ENCODE results near the gene GRIK2. TPM values are rescaled to one million over a fixed set of nuclear protein-coding genes. Genes with fewer than 3 reads are reported as not detected.

Gene GRIK2
- total RNA-seq, 4 donors from 2014 or later = 1.4 to 51.9 (median 9.6) TPM

- no peak for TF ChIP-seq CTCF (IDR thresholded peaks at IDR 0.05)
- TF ChIP-seq POLR2A (IDR thresholded peaks at IDR 0.05) = no peak
- intact Hi-C loops (cut with DNase I) = no loop called here
These were observed 201.8 kb downstream of the GRIK2 start for GRCh38 chr6:101595276-101595675.

GRCh38 chr6:101597693-101598092 is 204.2 kb downstream of the GRIK2 start:
- WGBS, 2 donors = 50 to 67% methylated on average over 4 of the region's 4 CpGs
- intact Hi-C loops (cut with DNase I) = no loop called here
- no peaks in the 10 kb centered on the region for H3K9me3 ChIP-seq
- H3K27me3 ChIP-seq = no peaks in the 10 kb centered on the region
- H3K27ac ChIP-seq = no peak overlapping the region
- no peak for TF ChIP-seq CTCF (IDR thresholded peaks at IDR 0.05)
- TF ChIP-seq POLR2A (IDR thresholded peaks at IDR 0.05) = no peak
- no peaks in the 10 kb centered on the region for H3K36me3 ChIP-seq
- no peak overlapping the region for H3K4me3 ChIP-seq (replicated peaks in 1 of 3)
- H3K4me1 ChIP-seq = no peaks in the 10 kb centered on the region
- no peak for DNase-seq

More at GRCh38 chr6:101595276-101595675, 201.8 kb downstream of the GRIK2 start:
- no peak overlapping the region for H3K27ac ChIP-seq
- no peaks in the 10 kb centered on the region for H3K36me3 ChIP-seq
- no peak overlapping the region for H3K4me3 ChIP-seq (replicated peaks in 1 of 3)
- H3K4me1 ChIP-seq = no peaks in the 10 kb centered on the region
- no peaks in the 10 kb centered on the region for H3K9me3 ChIP-seq
- no peaks in the 10 kb centered on the region for H3K27me3 ChIP-seq
- DNase-seq = no peak

- H3K36me3 ChIP-seq = no peaks in the 10 kb centered on the region
- WGBS, 2 donors = 86 to 87% methylated on average over 5 of the region's 5 CpGs
- TF ChIP-seq POLR2A (IDR thresholded peaks at IDR 0.05) (no peak), CTCF (IDR thresholded peaks at IDR 0.05) (no peak)
- H3K4me3 ChIP-seq (replicated peaks in 1 of 3) = no peak overlapping the region
- H3K9me3 ChIP-seq = no peaks in the 10 kb centered on the region
- no peak for DNase-seq
- intact Hi-C loops (cut with DNase I) = no loop called here
- no peak overlapping the region for H3K27ac ChIP-seq
- no peaks in the 10 kb centered on the region for H3K4me1 ChIP-seq
- no peaks in the 10 kb centered on the region for H3K27me3 ChIP-seq
These were observed 211.9 kb downstream of the GRIK2 start for GRCh38 chr6:101605426-101605825.

GRCh38 chr6:101605874-101606273 is 212.4 kb downstream of the GRIK2 start:
- H3K27ac ChIP-seq = no peak overlapping the region

GRCh38 chr6:101607111-101607690 is 213.7 kb downstream of the GRIK2 start:
- 56 to 57% methylated on average over 4 of the region's 4 CpGs for WGBS, 2 donors
- Histone ChIP-seq H3K27ac (no peak overlapping the region), H3K4me1 (no peaks in the 10 kb centered on the region), H3K27me3 (no peaks in the 10 kb centered on the region), H3K9me3 (no peaks in the 10 kb centered on the region), H3K4me3 (replicated peaks in 1 of 3) (no peak overlapping the region), H3K36me3 (no peaks in the 10 kb centered on the region)
- TF ChIP-seq CTCF (IDR thresholded peaks at IDR 0.05) (no peak), POLR2A (IDR thresholded peaks at IDR 0.05) (no peak)
- no peak for DNase-seq
- intact Hi-C loops (cut with DNase I) = no loop called here

More at GRCh38 chr6:101605874-101606273, 212.4 kb downstream of the GRIK2 start:
- Histone ChIP-seq H3K27me3 (no peaks in the 10 kb centered on the region), H3K4me1 (no peaks in the 10 kb centered on the region), H3K9me3 (no peaks in the 10 kb centered on the region), H3K36me3 (no peaks in the 10 kb centered on the region), H3K4me3 (replicated peaks in 1 of 3) (no peak overlapping the region)
- intact Hi-C loops (cut with DNase I) = no loop called here
- TF ChIP-seq CTCF (IDR thresholded peaks at IDR 0.05) (no peak), POLR2A (IDR thresholded peaks at IDR 0.05) (no peak)
- no peak for DNase-seq

All from thyroid gland (tissue), 4 donors.